ENCODE results near the gene POU2AF1. TPM values are rescaled to one million over a fixed set of nuclear protein-coding genes. Genes with fewer than 3 reads are reported as not detected.
A peak's percentile ranks its signal among the peaks of the same experiment; 100 is the strongest.
"Not testable (repeated sequence)": the region's sequence is repeated elsewhere in the genome, so short reads cannot be mapped to it uniquely, and the experiment has no call there.

The POU2AF1 gene
- total RNA-seq, 6 experiments from 2014 or later, result 0.06 to 2.4 (median 0.63) TPM

DNA sequence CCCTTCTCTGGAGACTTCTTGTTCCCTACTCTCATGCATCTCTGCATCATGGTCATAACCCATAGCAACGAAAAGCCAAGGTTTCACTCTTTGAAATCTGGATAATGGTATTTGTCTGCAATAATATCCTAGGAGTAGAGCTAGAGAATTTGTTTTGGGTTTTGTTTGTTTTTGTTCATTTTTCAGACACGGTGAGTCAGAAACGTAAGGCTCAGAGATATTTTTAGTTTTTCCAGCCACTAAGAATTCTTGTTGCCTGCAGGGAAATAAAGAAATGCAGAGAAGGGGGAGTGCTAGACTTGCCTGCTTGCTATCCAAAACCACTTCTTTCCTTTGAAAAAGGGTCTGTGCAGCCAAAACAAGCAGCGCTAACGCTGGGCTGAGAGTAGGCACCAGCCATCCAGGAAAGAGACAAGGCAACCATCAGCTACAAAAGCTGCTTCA, 54.8 kb downstream of the POU2AF1 start:
- no peaks in the 10 kb centered on the region for H3K27me3 ChIP-seq
- H3K27ac ChIP-seq, result no peak overlapping the region
- WGBS (ENCODE audit: insufficient coverage, low coverage, low lambda C conversion rate, missing lambda C conversion rate), result 71% methylated on average over 5 of the region's 5 CpGs
- H3K4me1 ChIP-seq, result peaks cover 0 to 21% (median 9%) of the 10 kb centered on the region in 4 donors
- no peak for DNase-seq
- H3K36me3 ChIP-seq, result no peaks in the 10 kb centered on the region
- no peak for ATAC-seq
- TF ChIP-seq, protein P1, sequence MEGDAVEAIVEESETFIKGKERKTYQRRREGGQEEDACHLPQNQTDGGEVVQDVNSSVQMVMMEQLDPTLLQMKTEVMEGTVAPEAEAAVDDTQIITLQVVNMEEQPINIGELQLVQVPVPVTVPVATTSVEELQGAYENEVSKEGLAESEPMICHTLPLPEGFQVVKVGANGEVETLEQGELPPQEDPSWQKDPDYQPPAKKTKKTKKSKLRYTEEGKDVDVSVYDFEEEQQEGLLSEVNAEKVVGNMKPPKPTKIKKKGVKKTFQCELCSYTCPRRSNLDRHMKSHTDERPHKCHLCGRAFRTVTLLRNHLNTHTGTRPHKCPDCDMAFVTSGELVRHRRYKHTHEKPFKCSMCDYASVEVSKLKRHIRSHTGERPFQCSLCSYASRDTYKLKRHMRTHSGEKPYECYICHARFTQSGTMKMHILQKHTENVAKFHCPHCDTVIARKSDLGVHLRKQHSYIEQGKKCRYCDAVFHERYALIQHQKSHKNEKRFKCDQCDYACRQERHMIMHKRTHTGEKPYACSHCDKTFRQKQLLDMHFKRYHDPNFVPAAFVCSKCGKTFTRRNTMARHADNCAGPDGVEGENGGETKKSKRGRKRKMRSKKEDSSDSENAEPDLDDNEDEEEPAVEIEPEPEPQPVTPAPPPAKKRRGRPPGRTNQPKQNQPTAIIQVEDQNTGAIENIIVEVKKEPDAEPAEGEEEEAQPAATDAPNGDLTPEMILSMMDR (IDR thresholded peaks at IDR 0.05), result no peak
- TF ChIP-seq POLR2A (IDR thresholded peaks at IDR 0.05), result no peak
- intact Hi-C loops (cut with DNase I), result no loop called here
- H3K9me3 ChIP-seq, result no peaks in the 10 kb centered on the region
- no peak overlapping the region for H3K4me3 ChIP-seq

DNA sequence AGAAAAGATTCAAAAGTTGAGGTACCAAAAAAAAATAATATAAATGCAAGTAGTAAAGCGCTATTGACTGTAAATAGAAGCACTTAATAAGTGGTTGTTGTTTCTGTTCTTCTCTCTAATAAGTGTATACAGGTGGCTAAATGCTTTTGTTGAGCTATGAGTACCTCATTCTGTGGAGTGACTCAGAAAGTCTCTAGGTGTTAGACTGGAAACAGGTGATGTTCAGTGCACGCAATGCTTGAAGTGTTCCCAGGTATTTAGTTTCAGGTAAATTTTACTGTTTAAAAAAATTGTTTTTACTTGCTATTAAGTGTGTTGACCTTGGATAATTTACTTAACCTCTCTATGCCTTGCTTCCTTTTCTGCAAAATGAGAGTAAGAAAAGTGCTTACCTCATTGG, 56.5 kb downstream of the POU2AF1 start:
- no peak for TF ChIP-seq POLR2A (IDR thresholded peaks at IDR 0.05)
- TF ChIP-seq, protein P1 (IDR thresholded peaks at IDR 0.05), result no peak
- Histone ChIP-seq H3K4me3 (no peak overlapping the region), H3K27ac (no peak overlapping the region), H3K36me3 (no peaks in the 10 kb centered on the region), H3K27me3 (no peaks in the 10 kb centered on the region), H3K9me3 (no peaks in the 10 kb centered on the region), H3K4me1 (peaks cover 0 to 13% (median 4%) of the 10 kb centered on the region in 4 donors)
- DNase-seq (no peak), ATAC-seq (no peak)
- 100% methylated on average over 2 of the region's 2 CpGs for WGBS (ENCODE audit: insufficient coverage, low coverage, low lambda C conversion rate, missing lambda C conversion rate)
- intact Hi-C loops (cut with DNase I), result no loop called here

DNA sequence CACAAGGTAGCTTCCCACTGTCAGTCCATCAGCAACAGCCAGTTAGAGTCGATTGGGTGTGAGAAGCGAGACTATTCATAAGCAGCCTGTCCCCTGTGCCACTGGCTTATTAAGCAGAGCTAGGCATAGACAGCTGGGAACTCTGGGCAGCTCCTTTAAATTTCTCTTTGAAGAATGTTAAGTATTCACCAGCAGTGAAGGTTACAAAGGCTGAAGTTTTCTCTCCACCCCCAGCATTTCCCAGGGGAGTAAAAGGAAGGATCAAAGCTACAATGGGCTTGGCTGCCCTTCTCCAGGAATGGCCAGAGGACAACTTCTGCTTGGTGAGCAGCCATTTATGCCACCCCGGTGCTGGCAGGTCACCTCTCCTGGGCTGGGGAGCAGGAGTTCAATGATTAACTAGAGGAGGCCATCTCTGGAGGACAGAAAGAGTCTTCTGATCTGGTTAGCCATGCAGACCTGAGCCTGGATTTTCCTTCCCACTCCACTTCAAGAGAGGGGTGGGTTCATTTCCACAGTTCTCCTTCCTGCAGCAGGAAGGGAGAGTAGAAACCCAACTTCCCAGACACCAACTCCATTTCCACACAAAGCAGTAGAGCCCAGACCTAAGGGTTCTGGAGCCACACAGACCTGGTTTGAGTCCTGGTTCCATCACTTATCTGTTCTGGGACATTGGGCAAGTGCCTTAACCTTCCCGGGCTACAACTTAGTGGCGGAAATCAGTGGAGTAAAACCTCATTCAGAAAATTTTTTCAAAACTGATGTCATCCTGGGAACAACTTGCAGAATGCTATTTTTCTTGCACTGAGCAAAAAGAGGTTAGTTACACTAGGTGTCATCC, 58.1 kb downstream of the POU2AF1 start:
- DNase-seq, result peak; percentile 39 to 84 (median 70)
- WGBS (ENCODE audit: insufficient coverage, low coverage, low lambda C conversion rate, missing lambda C conversion rate), result 63% methylated on average over 4 of the region's 5 CpGs
- Histone ChIP-seq H3K4me3 (no peak overlapping the region), H3K36me3 (no peaks in the 10 kb centered on the region), H3K4me1 (peaks cover 0 to 12% (median 3%) of the 10 kb centered on the region in 4 donors), H3K27me3 (no peaks in the 10 kb centered on the region), H3K27ac (no peak overlapping the region), H3K9me3 (no peaks in the 10 kb centered on the region)
- intact Hi-C loops (cut with DNase I), result no loop called here
- no peak for TF ChIP-seq POLR2A (IDR thresholded peaks at IDR 0.05)
- TF ChIP-seq, protein P1 (IDR thresholded peaks at IDR 0.05), result no peak
- peak; percentile 95 to 99 (median 96) for ATAC-seq

DNA sequence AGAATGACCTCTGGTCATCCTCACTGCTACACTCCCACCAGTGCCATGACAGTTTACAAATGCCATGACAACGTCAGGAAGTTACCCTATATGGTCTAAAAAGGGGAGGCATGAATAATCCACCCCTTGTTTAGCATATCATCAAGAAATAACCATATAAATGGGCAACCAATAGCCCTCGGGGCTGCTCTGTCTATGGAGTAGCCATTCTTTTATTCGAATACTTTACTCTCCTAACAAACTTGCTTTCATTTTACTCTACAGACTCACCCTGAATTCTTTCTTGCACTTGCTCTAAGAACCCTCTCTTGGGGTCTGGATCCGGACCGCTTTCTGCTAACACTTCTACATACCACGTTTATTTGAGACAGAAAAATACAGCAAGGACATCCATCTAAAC, 58.9 kb downstream of the POU2AF1 start:
- H3K27me3 ChIP-seq; intact Hi-C loops (cut with DNase I); ATAC-seq; DNase-seq; H3K27ac ChIP-seq; H3K9me3 ChIP-seq; H3K36me3 ChIP-seq; H3K4me3 ChIP-seq: not testable (repeated sequence)
- WGBS (ENCODE audit: insufficient coverage, low coverage, low lambda C conversion rate, missing lambda C conversion rate), result 85% methylated on average over 6 of the region's 6 CpGs
- peaks cover 0 to 12% (median 3%) of the 10 kb centered on the region in 4 donors for H3K4me1 ChIP-seq

DNA sequence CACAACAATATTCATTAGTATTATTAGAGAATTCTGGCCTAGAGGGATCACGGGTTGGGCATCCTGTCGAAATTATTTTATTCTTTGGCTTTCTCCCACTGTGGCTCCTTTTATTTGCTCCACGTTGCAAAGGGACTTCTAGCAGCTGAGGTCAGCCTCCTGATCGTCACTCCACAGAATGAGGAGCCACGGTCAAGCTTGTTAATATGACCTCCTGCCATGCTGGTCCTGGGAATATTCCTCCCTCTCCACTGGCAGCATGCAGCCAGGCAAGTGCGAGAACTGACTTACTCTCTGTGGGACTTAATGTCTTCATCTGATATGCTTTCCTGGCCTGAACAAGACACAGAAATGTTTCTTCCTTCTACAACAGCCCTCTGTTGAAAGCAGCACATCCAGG, 59.8 kb downstream of the POU2AF1 start:
- WGBS (ENCODE audit: insufficient coverage, low coverage, low lambda C conversion rate, missing lambda C conversion rate), result 80% methylated on average over 6 of the region's 6 CpGs
- no peak for TF ChIP-seq POLR2A (IDR thresholded peaks at IDR 0.05)
- TF ChIP-seq, protein P1 (IDR thresholded peaks at IDR 0.05), result no peak

More for the DNA sequence above, 59.8 kb downstream of the POU2AF1 start:
- Histone ChIP-seq H3K9me3 (no peaks in the 10 kb centered on the region), H3K27me3 (no peaks in the 10 kb centered on the region), H3K36me3 (no peaks in the 10 kb centered on the region), H3K4me1 (peaks cover 0 to 12% (median 3%) of the 10 kb centered on the region in 4 donors), H3K27ac (no peak overlapping the region), H3K4me3 (no peak overlapping the region)
- DNase-seq, result no peak
- no peak for ATAC-seq
- intact Hi-C loops (cut with DNase I), result no loop called here

All from right lobe of liver (tissue), 6 donors.